Dendritic cell treated with granulocyte-macrophage colony-stimulating factor and Interleukin-4, amounts not matched to agents 40 ng/mL and 50 ng/mL, for 4 days (primary cell): ENCODE results near the gene USP2.

Experiments used
- H3K27ac Mint-ChIP-seq: one replicate; pipeline ENCODE4 v1.8.0; 2022; ENCODE audit warnings: mild to moderate bottlenecking, mixed read lengths
- H3K27me3 Mint-ChIP-seq: one replicate; pipeline ENCODE4 v1.8.0; 2022; ENCODE audit warnings: mild to moderate bottlenecking, mixed read lengths
- H3K36me3 Mint-ChIP-seq: one replicate; pipeline ENCODE4 v1.8.0; 2022; ENCODE audit warnings: low read depth, mixed read lengths
- H3K4me1 Mint-ChIP-seq: one replicate; pipeline ENCODE4 v1.8.0; 2022; ENCODE audit warnings: low read depth, mixed read lengths
- H3K4me3 Mint-ChIP-seq: one replicate; pipeline ENCODE4 v1.8.0; 2022; ENCODE audit warnings: mild to moderate bottlenecking, moderate library complexity, mixed read lengths
- H3K9me3 Mint-ChIP-seq: one replicate; pipeline ENCODE4 v1.8.0; 2022; ENCODE audit warnings: mixed read lengths
- intact Hi-C: fragments of 100-400 bp; cut with micrococcal nuclease; formaldehyde crosslinking; loops from one replicate; pipeline ENCODE4 v1.15.0; 2022

The USP2 gene

DNA sequence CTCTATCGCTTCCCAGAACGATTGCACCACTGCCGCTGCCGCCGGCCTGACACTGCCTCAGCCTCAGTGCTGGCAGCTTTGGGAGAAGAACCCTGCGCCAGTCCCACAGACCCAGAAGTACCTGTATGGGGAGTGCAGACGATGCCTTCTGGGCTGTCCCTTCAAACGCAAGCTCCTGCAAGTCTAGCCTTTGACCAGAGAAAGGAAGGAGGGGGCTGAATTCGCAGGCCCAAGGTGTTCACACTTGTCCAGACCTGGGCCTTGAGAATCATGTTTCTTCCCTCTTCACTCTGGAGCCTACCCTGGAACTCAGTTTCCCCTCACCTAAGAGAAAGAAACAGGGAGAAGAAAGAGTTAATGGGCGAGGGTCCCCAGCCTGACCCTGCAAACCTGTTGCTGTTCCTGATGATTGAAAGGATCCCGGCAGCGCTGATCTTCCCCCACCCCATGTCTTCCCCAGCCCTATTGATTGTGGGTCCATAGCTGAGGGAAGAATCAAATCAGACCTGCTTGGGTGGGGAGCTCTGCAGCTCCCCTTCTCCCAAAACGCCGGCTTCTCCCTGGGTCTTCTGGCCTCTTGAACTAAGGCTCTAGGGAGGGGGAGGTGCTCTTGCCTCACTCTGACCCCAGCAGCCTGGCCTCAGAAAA is 63.8 kb downstream of the USP2 start:
- Mint-ChIP-seq H3K4me3 (no peak overlapping the region), H3K27ac (no peak overlapping the region), H3K4me1 (peaks cover 31% of the 10 kb centered on the region), H3K27me3 (peaks cover 83% of the 10 kb centered on the region), H3K9me3 (no peaks in the 10 kb centered on the region), H3K36me3 (no peaks in the 10 kb centered on the region)
- intact Hi-C loops: no loop called here

GRCh38 chr11:119316729-119317591 is 64.5 kb downstream of the USP2 start, which contains the start of gene MCAM:
Gene MCAM (minus strand): TSS chr11:119317130. CDS start chr11:119317101, 29 bp downstream.
- Mint-ChIP-seq H3K27ac (no peak within 1 kb of the TSS), H3K4me1 (peaks cover 26% of the 10 kb centered on the region), H3K36me3 (no peaks in the 10 kb centered on the region), H3K9me3 (no peaks in the 10 kb centered on the region), H3K4me3 (no peak within 1 kb of the TSS), H3K27me3 (peaks cover 82% of the 10 kb centered on the region)
- intact Hi-C loops: no loop called here

- intact Hi-C loops: no loop called here
Measured at GRCh38 chr11:119316016-119316728, 65.3 kb downstream of the USP2 start.

GRCh38 chr11:119315131-119316015 is 66.1 kb downstream of the USP2 start:
- peaks cover 69% of the 10 kb centered on the region for H3K27me3 Mint-ChIP-seq
- no peak overlapping the region for H3K4me3 Mint-ChIP-seq
- peaks cover 17% of the 10 kb centered on the region for H3K4me1 Mint-ChIP-seq
- H3K36me3 Mint-ChIP-seq: no peaks in the 10 kb centered on the region
- intact Hi-C loops: no loop called here
- no peaks in the 10 kb centered on the region for H3K9me3 Mint-ChIP-seq
- no peak overlapping the region for H3K27ac Mint-ChIP-seq

More at GRCh38 chr11:119316016-119316728, 65.3 kb downstream of the USP2 start:
- H3K36me3 Mint-ChIP-seq: no peaks in the 10 kb centered on the region
- no peaks in the 10 kb centered on the region for H3K9me3 Mint-ChIP-seq
- H3K27me3 Mint-ChIP-seq: peaks cover 75% of the 10 kb centered on the region
- no peak overlapping the region for H3K4me3 Mint-ChIP-seq
- H3K27ac Mint-ChIP-seq: no peak overlapping the region
- peaks cover 18% of the 10 kb centered on the region for H3K4me1 Mint-ChIP-seq

DNA sequence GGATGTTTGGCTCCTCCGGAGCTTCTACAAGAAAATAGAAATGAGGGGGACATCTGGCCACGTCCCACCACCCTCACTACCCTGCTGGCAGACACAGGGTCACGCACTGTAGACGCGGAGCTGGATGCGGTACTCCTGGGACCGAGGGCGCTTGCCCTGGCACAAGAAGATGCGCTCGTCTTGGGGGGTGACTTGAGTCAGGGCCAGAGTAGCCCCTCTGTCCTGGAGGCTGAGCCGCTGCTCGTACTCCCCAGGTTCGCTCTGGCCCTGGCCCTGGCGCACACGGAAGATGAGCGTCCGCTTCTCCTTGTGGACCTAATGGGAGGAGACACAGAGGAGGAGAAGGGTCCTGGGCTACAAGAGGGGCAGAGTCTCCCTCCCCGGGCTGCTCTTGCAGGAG is 66.8 kb downstream of the USP2 start:
- intact Hi-C loops: no loop called here

DNA sequence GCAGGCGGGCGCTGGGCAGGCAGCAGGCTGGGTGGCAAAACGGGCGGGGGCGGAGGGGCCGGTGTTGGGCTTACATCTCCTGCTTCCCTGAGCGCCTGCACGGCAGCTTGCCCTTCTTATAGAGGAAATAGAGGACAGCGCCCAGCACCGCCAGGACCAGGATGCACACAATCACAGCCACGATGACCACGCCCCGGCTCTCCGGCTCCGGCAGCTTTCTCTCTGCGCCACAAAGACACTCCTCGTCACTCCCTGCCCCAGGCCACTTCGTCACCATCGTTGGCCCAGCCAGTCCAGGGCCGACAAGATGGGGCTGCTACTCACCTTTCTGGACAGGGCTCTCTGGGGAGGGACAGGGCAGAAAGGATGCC is 70.8 kb downstream of the USP2 start:
- intact Hi-C loops: no loop called here

More for the DNA sequence above, 66.8 kb downstream of the USP2 start:
- H3K9me3 Mint-ChIP-seq: no peaks in the 10 kb centered on the region
- peaks cover 3% of the 10 kb centered on the region for H3K36me3 Mint-ChIP-seq
- no peak overlapping the region for H3K27ac Mint-ChIP-seq
- H3K4me1 Mint-ChIP-seq: peaks cover 14% of the 10 kb centered on the region
- no peak overlapping the region for H3K4me3 Mint-ChIP-seq
- H3K27me3 Mint-ChIP-seq: peaks cover 63% of the 10 kb centered on the region

DNA sequence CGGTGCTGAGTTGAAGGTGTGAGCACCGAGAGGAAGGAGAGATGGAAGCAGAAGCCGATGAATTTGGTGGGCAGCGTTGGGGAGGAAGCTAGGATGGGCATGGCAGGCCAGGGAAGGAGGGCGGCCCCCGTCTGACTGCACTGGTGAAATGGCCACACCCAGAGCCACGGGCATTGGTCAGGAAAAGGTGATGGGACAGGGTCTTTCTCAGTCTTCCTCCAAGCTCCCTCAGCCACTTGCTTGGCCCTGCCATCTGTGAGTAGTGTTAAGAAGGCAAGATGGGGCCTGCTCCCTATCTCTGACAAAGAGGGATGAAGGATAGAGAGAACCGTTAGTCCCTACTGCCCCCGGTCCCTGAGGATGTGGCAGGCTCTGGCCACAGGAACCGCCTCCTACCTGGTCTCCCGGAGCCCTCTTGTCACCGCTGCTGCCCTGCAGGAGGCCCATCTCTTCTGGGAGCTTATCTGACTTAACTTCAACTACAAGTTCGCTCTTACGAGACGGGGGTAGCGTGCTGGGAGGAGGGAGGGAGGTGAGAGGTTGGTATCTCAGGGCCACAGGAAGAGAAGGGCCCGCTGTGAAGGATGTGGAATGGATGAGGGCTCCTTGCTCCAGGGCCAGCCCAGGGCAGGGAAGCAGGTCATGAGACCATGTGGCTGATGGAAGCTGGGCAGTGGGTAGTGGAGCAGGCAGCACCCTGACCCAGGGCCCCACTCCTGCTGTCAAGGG is 71.4 kb downstream of the USP2 start:
- intact Hi-C loops: no loop called here
- no peak overlapping the region for H3K27ac Mint-ChIP-seq

More for the DNA sequence above, 70.8 kb downstream of the USP2 start:
- H3K27me3 Mint-ChIP-seq: peaks cover 24% of the 10 kb centered on the region
- no peak overlapping the region for H3K4me3 Mint-ChIP-seq
- peaks cover 40% of the 10 kb centered on the region for H3K36me3 Mint-ChIP-seq
- H3K9me3 Mint-ChIP-seq: no peaks in the 10 kb centered on the region
- peaks cover 10% of the 10 kb centered on the region for H3K4me1 Mint-ChIP-seq
- no peak overlapping the region for H3K27ac Mint-ChIP-seq

GRCh38 chr11:119309411-119309810 is 72.1 kb downstream of the USP2 start:
- Mint-ChIP-seq H3K27me3 (peaks cover 11% of the 10 kb centered on the region), H3K27ac (no peak overlapping the region), H3K4me1 (peaks cover 4% of the 10 kb centered on the region), H3K9me3 (no peaks in the 10 kb centered on the region), H3K36me3 (peaks cover 53% of the 10 kb centered on the region), H3K4me3 (no peak overlapping the region)
- intact Hi-C loops: no loop called here

More for the DNA sequence above, 71.4 kb downstream of the USP2 start:
- H3K4me1 Mint-ChIP-seq: peaks cover 4% of the 10 kb centered on the region
- peaks cover 46% of the 10 kb centered on the region for H3K36me3 Mint-ChIP-seq
- H3K9me3 Mint-ChIP-seq: no peaks in the 10 kb centered on the region
- no peak overlapping the region for H3K4me3 Mint-ChIP-seq
- peaks cover 18% of the 10 kb centered on the region for H3K27me3 Mint-ChIP-seq

GRCh38 chr11:119307974-119308373 is 73.5 kb downstream of the USP2 start:
- intact Hi-C loops: no loop called here
- Mint-ChIP-seq H3K27ac (no peak overlapping the region), H3K36me3 (peaks cover 67% of the 10 kb centered on the region), H3K9me3 (no peaks in the 10 kb centered on the region), H3K4me3 (no peak overlapping the region), H3K27me3 (peaks cover 5% of the 10 kb centered on the region), H3K4me1 (peaks cover 4% of the 10 kb centered on the region)

DNA sequence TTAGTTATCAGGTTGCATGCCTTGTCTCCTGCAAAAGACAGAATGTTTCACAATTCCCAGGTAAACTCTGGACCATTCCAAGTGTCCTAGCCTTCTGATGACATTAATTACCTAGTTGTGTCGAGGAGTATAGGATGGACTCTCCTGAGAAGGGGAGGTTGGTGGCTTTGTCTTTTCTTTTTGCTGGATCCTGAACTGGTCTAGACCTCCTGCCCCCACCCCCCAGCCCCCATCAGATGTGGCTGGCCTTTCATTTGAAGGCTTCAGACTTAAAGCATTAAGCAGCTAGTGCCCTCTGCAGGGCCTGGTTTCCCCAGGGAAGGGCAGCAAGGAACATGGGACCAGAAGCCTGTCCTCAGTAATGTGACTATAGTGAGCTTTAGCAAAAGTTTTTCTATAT is 74.3 kb downstream of the USP2 start:
- no peak overlapping the region for H3K4me3 Mint-ChIP-seq
- no peak overlapping the region for H3K27ac Mint-ChIP-seq
- intact Hi-C loops: no loop called here

GRCh38 chr11:119306373-119306890 is 75.1 kb downstream of the USP2 start:
- Mint-ChIP-seq H3K9me3 (no peaks in the 10 kb centered on the region), H3K27me3 (no peaks in the 10 kb centered on the region), H3K36me3 (peaks cover 83% of the 10 kb centered on the region), H3K27ac (no peak overlapping the region), H3K4me1 (peaks cover 4% of the 10 kb centered on the region), H3K4me3 (no peak overlapping the region)
- intact Hi-C loops: no loop called here

More for the DNA sequence above, 74.3 kb downstream of the USP2 start:
- Mint-ChIP-seq H3K9me3 (no peaks in the 10 kb centered on the region), H3K36me3 (peaks cover 75% of the 10 kb centered on the region), H3K4me1 (peaks cover 4% of the 10 kb centered on the region), H3K27me3 (peaks cover 1% of the 10 kb centered on the region)

GRCh38 chr11:119305556-119306372 is 75.7 kb downstream of the USP2 start:
- Mint-ChIP-seq H3K36me3 (peaks cover 89% of the 10 kb centered on the region), H3K27me3 (no peaks in the 10 kb centered on the region), H3K27ac (no peak overlapping the region), H3K9me3 (no peaks in the 10 kb centered on the region), H3K4me1 (peaks cover 4% of the 10 kb centered on the region), H3K4me3 (no peak overlapping the region)
- intact Hi-C loops: no loop called here
